Measurements from ENCODE around the gene SERPINC1.

GRCh38 chr1:173864179-173864867 lies 52.8 kb downstream of the SERPINC1 start:
- TF ChIP-seq EZH2 (IDR thresholded peaks at IDR 0.05; ENCODE audit: borderline replicate concordance, control insufficient read depth, low read depth, low read length) (no peak), ZNF274 (IDR thresholded peaks at IDR 0.05; ENCODE audit: insufficient read depth, insufficient read length) (no peak), ELK1 (IDR thresholded peaks at IDR 0.05; ENCODE audit: low read depth, low read length) (no peak), CHD2 (IDR thresholded peaks at IDR 0.05; ENCODE audit: borderline replicate concordance, low read depth, low read length) (no peak), RAD21 (IDR thresholded peaks at IDR 0.05; ENCODE audit: insufficient read depth, low read depth, low read length) (no peak), POLR2A (IDR thresholded peaks at IDR 0.05; ENCODE audit: low read depth, low read length) (no peak), NR2C2 (IDR thresholded peaks at IDR 0.05; ENCODE audit: borderline replicate concordance, control insufficient read depth, insufficient read length, low read depth) (no peak), POLR2AphosphoS2 (IDR thresholded peaks at IDR 0.05; ENCODE audit: low read depth, low read length) (no peak), RB1 (IDR thresholded peaks at IDR 0.05; ENCODE audit: borderline replicate concordance) (no peak), REST (IDR thresholded peaks at IDR 0.05; ENCODE audit: low read depth, low read length) (no peak)
- TF ChIP-seq, protein P1, sequence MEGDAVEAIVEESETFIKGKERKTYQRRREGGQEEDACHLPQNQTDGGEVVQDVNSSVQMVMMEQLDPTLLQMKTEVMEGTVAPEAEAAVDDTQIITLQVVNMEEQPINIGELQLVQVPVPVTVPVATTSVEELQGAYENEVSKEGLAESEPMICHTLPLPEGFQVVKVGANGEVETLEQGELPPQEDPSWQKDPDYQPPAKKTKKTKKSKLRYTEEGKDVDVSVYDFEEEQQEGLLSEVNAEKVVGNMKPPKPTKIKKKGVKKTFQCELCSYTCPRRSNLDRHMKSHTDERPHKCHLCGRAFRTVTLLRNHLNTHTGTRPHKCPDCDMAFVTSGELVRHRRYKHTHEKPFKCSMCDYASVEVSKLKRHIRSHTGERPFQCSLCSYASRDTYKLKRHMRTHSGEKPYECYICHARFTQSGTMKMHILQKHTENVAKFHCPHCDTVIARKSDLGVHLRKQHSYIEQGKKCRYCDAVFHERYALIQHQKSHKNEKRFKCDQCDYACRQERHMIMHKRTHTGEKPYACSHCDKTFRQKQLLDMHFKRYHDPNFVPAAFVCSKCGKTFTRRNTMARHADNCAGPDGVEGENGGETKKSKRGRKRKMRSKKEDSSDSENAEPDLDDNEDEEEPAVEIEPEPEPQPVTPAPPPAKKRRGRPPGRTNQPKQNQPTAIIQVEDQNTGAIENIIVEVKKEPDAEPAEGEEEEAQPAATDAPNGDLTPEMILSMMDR (IDR thresholded peaks at IDR 0.05 in 2 of 3, conservative IDR thresholded peaks at IDR 0.05 in 1 of 3; ENCODE audit: control insufficient read depth in 2 of 3, extremely low read depth in 1 of 3, insufficient read depth in 1 of 3, low read depth in 3 of 3, low read length in 3 of 3), result no peak

Data from GM12878 (cell line).